ENCODE results near the gene TMEM131. TPM values are rescaled to one million over a fixed set of nuclear protein-coding genes. Genes with fewer than 3 reads are reported as not detected.

TMEM131 gene
- total and polyA plus RNA-seq, 10 of the 15 experiments (the other 5 are each of a cell fraction or from before 2014, with no cell fraction given) = 6.0 to 48.2 (median 23.2) TPM

DNA sequence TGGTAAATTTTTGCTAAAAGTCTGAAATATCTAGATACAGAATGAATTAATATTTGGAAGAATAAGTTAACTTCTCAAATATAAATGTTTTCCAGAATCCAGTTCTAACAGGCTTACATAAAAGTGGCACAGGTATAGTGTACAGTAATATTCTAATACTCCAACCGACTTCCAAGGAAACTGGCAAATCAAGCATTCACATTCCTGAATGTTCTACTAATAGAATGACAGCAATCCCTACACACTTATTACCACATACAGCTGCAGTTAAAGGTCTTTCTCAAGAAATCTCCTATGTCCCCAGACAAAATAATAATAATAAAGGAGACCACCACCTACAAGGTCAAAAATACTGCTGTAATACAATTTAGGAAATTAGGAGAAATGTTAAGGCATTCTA lies 31.9 kb downstream of the TMEM131 start (continued):
- TF ChIP-seq, protein P1, sequence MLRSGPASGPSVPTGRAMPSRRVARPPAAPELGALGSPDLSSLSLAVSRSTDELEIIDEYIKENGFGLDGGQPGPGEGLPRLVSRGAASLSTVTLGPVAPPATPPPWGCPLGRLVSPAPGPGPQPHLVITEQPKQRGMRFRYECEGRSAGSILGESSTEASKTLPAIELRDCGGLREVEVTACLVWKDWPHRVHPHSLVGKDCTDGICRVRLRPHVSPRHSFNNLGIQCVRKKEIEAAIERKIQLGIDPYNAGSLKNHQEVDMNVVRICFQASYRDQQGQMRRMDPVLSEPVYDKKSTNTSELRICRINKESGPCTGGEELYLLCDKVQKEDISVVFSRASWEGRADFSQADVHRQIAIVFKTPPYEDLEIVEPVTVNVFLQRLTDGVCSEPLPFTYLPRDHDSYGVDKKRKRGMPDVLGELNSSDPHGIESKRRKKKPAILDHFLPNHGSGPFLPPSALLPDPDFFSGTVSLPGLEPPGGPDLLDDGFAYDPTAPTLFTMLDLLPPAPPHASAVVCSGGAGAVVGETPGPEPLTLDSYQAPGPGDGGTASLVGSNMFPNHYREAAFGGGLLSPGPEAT (IDR thresholded peaks at IDR 0.05; ENCODE audit: low read depth) = no peak
- TF ChIP-seq RBBP5 (conservative IDR thresholded peaks at IDR 0.05) = no peak
- TF ChIP-seq PML (IDR thresholded peaks at IDR 0.05; ENCODE audit: low read length) = no peak
- no peak for TF ChIP-seq SIX5 (IDR thresholded peaks at IDR 0.05; ENCODE audit: low read depth, low read length, severe bottlenecking)
- no peak for TF ChIP-seq SRF (IDR thresholded peaks at IDR 0.05; ENCODE audit: low read depth in 2 of 2, low read length in 2 of 2)
- TF ChIP-seq SREBF1 (IDR thresholded peaks at IDR 0.05; ENCODE audit: low read length) = no peak
- no peak for TF ChIP-seq MYC (IDR thresholded peaks at IDR 0.05; ENCODE audit: insufficient read depth, insufficient read length, insufficient replicate concordance, low read length, severe bottlenecking)
- TF ChIP-seq, protein P2, sequence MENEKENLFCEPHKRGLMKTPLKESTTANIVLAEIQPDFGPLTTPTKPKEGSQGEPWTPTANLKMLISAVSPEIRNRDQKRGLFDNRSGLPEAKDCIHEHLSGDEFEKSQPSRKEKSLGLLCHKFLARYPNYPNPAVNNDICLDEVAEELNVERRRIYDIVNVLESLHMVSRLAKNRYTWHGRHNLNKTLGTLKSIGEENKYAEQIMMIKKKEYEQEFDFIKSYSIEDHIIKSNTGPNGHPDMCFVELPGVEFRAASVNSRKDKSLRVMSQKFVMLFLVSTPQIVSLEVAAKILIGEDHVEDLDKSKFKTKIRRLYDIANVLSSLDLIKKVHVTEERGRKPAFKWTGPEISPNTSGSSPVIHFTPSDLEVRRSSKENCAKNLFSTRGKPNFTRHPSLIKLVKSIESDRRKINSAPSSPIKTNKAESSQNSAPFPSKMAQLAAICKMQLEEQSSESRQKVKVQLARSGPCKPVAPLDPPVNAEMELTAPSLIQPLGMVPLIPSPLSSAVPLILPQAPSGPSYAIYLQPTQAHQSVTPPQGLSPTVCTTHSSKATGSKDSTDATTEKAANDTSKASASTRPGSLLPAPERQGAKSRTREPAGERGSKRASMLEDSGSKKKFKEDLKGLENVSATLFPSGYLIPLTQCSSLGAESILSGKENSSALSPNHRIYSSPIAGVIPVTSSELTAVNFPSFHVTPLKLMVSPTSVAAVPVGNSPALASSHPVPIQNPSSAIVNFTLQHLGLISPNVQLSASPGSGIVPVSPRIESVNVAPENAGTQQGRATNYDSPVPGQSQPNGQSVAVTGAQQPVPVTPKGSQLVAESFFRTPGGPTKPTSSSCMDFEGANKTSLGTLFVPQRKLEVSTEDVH (IDR thresholded peaks at IDR 0.05; ENCODE audit: low read depth, partially characterized antibody) = no peak
- TF ChIP-seq TCF7 (IDR thresholded peaks at IDR 0.05; ENCODE audit: borderline replicate concordance) = no peak
- no peak for TF ChIP-seq NRF1 (conservative IDR thresholded peaks at IDR 0.05; ENCODE audit: low read depth, low read length)

All from GM12878 (cell line).